UCSD-AML1 (cell line): ENCODE measurements around the gene GPR78.
"Not testable (repeated sequence)": the region's sequence is repeated elsewhere in the genome, so short reads cannot be mapped to it uniquely, and the experiment has no call there.

Source experiments
- DNase-seq: peaks from one replicate; lab custom pipeline; 2025; ENCODE audit not compliant: unreplicated experiment; lab: John Stamatoyannopoulos, UW

Gene GPR78

GRCh38 chr4:8560265-8561047, 19.7 kb upstream of the GPR78 start:
- DNase-seq = no peak

DNA sequence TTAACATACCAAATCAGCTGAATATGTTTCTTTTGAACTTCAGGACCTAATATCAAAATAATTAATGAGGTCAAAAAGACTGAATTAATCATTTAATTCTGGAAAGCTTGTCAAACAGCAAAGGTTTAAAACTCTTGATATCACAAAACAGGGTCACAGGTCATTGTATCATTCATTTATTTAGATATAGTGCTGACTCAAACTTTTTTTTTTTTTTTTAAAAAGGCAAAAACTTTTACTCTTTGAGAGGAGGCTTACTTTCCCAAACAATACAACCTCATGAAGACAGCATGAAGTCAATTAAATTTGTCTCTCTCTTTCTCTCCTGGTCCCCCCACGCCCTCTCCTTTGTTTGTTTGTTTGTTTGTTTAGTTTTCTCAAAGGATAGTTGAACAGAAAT, 15.6 kb upstream of the GPR78 start:
- no peak for DNase-seq

DNA sequence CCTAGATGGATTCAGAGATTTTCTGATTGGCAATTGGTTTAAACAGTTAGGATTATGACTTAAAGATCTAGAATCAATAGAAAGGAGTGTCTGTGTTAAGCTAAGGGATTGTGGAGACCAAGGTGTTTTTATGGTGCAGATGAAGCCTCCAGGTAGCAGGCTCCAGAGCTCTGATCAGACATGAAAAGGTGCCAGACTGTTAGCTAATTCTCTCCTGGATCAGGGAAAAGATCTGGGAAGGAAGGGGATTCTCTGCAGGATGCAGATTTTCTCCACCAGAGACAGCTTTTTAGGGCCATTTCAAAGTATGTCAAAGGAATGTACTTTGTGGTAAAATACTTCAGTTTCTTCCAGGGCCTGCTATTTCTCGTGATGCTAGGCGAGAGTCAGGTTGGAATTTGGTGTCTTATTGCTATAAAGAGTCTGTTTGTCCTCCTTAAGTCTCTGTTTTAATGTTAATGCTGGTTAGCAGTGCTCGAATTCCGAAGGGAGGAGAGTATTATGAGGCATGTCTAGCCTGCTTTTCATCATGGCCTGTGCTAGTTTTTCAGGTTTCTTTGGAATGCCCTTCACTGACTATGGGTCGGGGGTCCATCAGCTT, 12.0 kb upstream of the GPR78 start:
- no peak for DNase-seq

DNA sequence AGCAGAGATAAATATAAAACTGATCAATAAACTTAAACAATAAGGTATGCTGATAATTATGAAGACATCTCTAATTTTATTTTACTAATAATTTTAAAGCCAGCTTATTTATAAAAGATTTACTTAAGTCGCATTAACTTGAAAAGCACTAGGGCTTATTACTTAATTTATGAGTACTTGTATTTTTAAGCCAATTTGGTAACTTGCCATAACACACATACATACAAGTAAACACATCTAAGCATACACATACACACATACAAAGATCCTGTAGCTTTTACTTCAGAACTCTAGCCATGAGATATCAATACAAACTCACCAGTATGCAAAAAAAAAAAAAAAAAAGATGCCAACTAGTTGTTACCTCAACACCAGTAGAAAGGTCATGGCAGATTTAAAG, 10.0 kb upstream of the GPR78 start:
- DNase-seq = no peak

GRCh38 chr4:8571702-8572685, 8.2 kb upstream of the GPR78 start:
- DNase-seq = no peak

GRCh38 chr4:8573266-8573665, 6.9 kb upstream of the GPR78 start:
- DNase-seq = no peak

- no peak for DNase-seq
These were observed 5.3 kb upstream of the GPR78 start for GRCh38 chr4:8574796-8575370.

DNA sequence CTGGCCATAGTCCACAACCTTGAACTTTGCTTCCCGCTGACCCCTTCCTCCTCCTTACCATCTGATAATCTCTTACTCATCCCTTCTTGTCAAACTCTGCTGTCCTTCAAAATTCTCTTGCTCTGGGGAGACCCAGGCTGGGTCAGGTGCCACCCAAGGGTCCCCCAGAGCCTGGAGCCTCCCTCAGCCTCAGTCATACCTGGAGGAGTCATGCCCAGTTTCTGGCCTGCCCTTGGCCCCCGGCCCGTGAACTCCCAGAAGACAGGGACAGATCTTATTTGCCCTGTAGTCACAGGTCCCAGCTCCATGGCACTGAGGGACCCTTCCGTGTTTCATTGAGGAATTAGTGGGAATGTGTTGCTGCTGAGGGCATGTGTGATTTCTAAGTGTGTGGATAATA, 4.7 kb upstream of the GPR78 start:
- no peak for DNase-seq

DNA sequence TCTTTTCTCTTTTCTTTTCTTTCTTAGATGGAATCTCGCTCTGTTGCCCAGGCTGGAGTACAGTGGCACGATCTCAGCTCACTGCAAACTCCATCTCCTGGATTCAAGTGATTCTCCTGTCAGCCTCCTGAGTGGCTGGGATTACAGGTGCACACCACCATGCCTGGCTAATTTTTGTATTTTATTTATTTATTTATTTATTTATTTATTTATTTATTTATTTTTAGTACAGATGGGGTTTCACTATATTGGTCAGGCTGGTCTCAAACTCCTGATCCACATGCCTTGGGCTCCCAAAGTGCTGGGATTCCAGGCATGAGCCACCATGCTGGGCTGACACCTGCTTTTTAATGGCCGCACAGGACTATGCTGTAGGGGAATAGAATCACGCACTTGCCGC, 3.6 kb upstream of the GPR78 start:
- DNase-seq = not testable (repeated sequence)

GRCh38 chr4:8577046-8577445, 3.1 kb upstream of the GPR78 start:
- DNase-seq = no peak

DNA sequence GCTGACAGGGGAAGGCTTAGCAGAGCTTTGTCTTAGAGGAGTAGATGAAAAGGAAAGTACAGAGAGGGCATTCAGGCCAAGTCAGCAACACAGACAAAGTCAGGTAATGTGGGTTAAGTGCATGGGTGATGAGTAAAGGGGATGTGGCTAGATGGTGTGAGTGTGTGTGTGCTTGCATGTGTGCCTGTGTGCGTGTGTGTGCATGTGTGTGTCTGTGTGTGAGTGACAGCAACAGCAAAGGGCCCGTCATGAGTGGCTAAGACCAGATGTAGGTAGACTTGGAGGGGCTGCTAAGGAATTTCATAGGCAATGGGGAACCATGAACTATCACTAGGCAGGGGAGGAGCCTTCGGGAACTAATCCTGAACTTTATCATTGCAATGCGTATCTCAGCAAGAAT, 2.2 kb upstream of the GPR78 start:
- DNase-seq = no peak

GRCh38 chr4:8578717-8579116, 1.5 kb upstream of the GPR78 start:
- DNase-seq = no peak

GRCh38 chr4:8579526-8580320, 469 bp upstream of the GPR78 start:
- DNase-seq = no peak

DNA sequence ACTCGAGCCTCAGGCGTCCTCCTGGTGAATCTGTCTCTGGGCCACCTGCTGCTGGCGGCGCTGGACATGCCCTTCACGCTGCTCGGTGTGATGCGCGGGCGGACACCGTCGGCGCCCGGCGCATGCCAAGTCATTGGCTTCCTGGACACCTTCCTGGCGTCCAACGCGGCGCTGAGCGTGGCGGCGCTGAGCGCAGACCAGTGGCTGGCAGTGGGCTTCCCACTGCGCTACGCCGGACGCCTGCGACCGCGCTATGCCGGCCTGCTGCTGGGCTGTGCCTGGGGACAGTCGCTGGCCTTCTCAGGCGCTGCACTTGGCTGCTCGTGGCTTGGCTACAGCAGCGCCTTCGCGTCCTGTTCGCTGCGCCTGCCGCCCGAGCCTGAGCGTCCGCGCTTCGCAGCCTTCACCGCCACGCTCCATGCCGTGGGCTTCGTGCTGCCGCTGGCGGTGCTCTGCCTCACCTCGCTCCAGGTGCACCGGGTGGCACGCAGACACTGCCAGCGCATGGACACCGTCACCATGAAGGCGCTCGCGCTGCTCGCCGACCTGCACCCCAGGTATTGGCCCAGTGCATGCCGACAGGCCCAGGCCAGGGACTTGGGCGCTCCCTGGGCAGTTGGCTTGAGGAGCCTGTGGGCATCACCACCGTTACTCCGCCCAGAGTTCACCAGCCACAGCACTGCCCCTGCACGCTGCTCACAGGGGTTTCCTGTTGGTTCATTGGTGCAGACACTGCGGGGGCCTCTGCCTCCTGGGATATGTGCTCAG, 1.1 kb downstream of the GPR78 start:
- DNase-seq = no peak

DNA sequence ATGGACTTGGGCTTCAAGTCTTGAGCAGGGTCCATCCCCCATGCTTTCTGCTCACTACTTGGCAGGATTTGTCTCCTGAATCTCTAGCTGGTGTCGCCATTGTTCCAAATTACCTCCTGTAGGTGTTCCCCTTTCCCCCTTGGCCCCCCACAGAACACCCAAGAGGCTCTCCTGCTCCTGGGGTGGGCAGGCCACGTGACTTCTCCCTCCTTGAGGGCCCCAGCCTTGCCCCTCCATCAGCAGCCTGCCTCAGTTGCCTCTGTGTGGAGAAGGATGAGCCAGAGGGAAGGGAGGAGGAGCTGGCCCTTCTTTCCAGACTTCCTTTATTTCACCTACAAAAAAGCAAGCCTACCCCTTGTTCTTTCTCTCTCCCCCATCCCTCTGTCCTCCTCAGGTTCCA, 1.8 kb downstream of the GPR78 start:
- no peak for DNase-seq

DNA sequence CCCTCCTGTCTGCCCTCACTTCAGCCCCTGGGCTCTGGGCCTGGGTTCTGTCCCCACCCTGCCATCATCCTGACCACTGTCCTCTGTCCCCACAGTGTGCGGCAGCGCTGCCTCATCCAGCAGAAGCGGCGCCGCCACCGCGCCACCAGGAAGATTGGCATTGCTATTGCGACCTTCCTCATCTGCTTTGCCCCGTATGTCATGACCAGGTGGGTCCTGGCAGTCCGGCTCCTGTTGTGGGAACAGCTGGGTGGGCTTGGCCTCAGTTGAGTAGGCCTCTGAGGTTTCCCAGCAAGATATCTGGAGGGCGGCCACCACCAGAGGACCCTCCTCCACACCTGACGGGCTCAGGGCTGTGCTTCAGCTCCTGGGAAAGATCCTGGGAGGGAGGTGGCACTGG, 2.2 kb downstream of the GPR78 start:
- no peak for DNase-seq

DNA sequence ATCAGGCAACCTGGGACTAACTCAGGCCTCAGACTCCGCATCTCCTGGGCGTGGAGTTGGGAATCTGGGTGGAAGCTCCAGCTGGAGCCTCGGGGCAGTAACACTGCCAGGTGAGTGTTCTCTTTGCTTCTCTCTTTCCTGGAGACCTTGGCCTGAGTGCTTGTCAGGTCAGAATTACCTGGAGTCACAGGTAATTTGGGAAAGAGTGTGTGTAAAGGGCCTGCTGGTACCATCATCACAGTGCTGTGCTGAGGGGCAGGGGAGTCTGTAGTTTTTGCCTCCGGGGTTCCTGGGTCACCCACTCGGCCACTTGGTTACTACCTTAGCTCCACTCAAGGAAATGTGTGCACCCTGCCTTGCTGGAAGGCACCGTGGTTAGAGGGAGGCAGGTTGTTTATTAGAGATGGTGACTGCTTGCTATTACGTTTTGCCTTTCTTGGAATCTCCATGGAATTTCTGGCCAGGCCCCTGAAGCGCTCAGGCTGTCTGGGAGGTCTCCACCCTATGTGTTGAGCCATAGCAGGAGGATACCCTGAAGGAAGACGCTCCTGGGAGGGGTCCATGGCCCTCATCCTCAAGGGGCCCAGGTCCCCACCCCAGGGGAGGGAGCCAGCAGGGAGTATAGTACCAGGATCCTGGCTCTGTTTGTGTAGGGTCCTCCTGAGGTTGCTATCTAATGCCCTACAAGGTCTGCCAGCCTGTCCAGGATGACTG, 2.9 kb downstream of the GPR78 start:
- DNase-seq = no peak

DNA sequence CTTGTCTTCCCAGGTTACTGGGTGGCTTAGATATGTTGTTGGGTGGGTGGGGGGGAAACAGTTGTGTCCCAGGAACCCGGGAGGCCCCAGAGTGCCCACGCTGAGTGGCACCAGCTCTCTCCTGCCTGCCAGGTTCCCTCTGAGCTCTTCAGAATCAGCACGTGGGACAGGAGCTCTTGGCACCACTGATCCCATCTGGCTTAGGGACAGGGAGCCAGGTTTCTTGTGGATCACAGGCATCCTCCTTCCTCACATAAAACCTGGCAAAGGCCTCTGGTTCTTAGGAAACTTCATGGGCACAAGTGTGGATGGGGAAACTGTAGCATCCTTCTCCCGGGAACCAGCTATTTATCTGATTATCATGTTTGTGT, 3.4 kb downstream of the GPR78 start:
- no peak for DNase-seq

- no peak for DNase-seq
These were observed 5.0 kb downstream of the GPR78 start for GRCh38 chr4:8585186-8585585.
